ENCODE data around the gene WDR70.

DNA sequence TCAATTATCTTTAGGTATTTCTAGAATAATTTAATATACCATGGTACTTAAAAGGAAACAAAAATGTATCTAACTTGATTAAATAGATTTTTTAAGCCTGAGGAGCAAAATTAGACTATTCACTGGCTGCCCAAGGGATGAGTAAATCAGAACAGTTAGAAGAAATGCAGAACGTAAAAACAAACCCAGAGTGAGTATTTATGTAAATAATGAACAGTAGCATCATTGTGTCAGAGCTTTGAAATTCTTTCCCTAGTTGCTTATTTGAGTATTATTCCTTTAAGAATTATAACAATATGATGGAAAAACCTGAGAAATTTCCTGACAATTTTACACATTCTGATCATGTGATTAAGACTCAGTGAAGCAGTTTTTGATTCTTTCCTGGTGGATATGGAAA is 259.8 kb downstream of the WDR70 start:
- TF ChIP-seq CTCF (IDR thresholded peaks at IDR 0.05) (no peak), POLR2A (IDR thresholded peaks at IDR 0.05) (no peak)
